HEK293 (cell line): ENCODE results near the gene IL17REL.

Experiments used
- CTCF ChIA-PET: fragments of 350-600 bp; formaldehyde crosslinking; extraction: SDS; loops from one replicate; lab custom pipeline; 2021; ENCODE audit warnings: antibody characterized with exemption; lab: Yijun Ruan, JAX
- POLR2A ChIA-PET: fragments of 300-600 bp; formaldehyde crosslinking; extraction: SDS; loops from one replicate; lab custom pipeline; 2020; ENCODE audit warnings: antibody characterized with exemption, inconsistent platforms; lab: Yijun Ruan, JAX
- H3K27ac ChIP-seq: fragments of 200-500 bp; sonication (Bioruptor generic); 2 replicates; pipeline ENCODE4 v1.5.1; 2014; ENCODE audit warnings: low read depth, low read length, control low read depth, inconsistent platforms; ENCODE audit errors: extremely low read depth
- H3K36me3 ChIP-seq, 2 experiments: fragments of 200-500 bp in 1 of 2; sonication (Bioruptor generic) in 1 of 2; 1 replicate in 1 of 2; 2 replicates in 1 of 2; pipeline ENCODE4 v1.5.1; 2014 to 2017; ENCODE audit warnings: inconsistent platforms in 2 of 2, low read length in 2 of 2; ENCODE audit not compliant: control insufficient read depth in 2 of 2, insufficient read depth in 1 of 2
- H3K4me1 ChIP-seq: fragments of 200-500 bp; sonication (Bioruptor generic); 2 replicates; pipeline ENCODE4 v1.5.1; 2014; ENCODE audit warnings: mild to moderate bottlenecking, low read length, inconsistent platforms; ENCODE audit not compliant: control insufficient read depth, insufficient read depth
- H3K4me3 ChIP-seq: 2 replicates; pipeline ENCODE4 v1.5.1; 2011; ENCODE audit warnings: low read depth, mild to moderate bottlenecking, control low read depth, low read length, moderate library complexity
- H3K9me3 ChIP-seq: fragments of 200-500 bp; sonication (Bioruptor generic); 2 replicates; pipeline ENCODE4 v1.5.1; 2014; ENCODE audit warnings: low read depth, low read length, inconsistent platforms; ENCODE audit not compliant: control insufficient read depth, insufficient read depth
- BCL11A ChIP-seq: fragments of 450-650 bp; formaldehyde crosslinking; IDR thresholded peaks from 2 replicates; pipeline ENCODE4 v1.5.1; 2016; ENCODE audit warnings: low read depth, missing biosample characterization, missing genetic modification characterization
- CTCF ChIP-seq: fragments of 450-650 bp; formaldehyde crosslinking; IDR thresholded peaks from 2 replicates; pipeline ENCODE4 v1.5.1; 2016; ENCODE audit warnings: missing biosample characterization, missing genetic modification characterization
- ELK4 ChIP-seq: IDR thresholded peaks from 2 replicates; pipeline ENCODE4 v1.6.1; 2011; ENCODE audit warnings: mild to moderate bottlenecking, low read depth, low read length, borderline replicate concordance
- FEZF1 ChIP-seq: fragments of 450-650 bp; formaldehyde crosslinking; IDR thresholded peaks from 2 replicates; pipeline ENCODE4 v1.5.1; 2016; ENCODE audit warnings: missing biosample characterization, missing genetic modification characterization
- KLF1 ChIP-seq: fragments of 450-650 bp; formaldehyde crosslinking; IDR thresholded peaks from 2 replicates; pipeline ENCODE4 v1.5.1; 2016; ENCODE audit warnings: missing biosample characterization, missing genetic modification characterization
- KLF17 ChIP-seq: fragments of 450-650 bp; formaldehyde crosslinking; IDR thresholded peaks from 2 replicates; pipeline ENCODE4 v1.5.1; 2016; ENCODE audit warnings: missing biosample characterization, missing genetic modification characterization
- MEIS1 ChIP-seq: sonication (generic); formaldehyde crosslinking; IDR thresholded peaks from 2 replicates; pipeline ENCODE4 v1.8.1; 2022; ENCODE audit warnings: missing genetic modification reagents, mild to moderate bottlenecking, borderline replicate concordance
- OVOL3 ChIP-seq: fragments of 450-650 bp; formaldehyde crosslinking; IDR thresholded peaks from 2 replicates; pipeline ENCODE4 v1.5.1; 2016; ENCODE audit warnings: missing biosample characterization, missing genetic modification characterization
- PRDM4 ChIP-seq: fragments of 450-650 bp; formaldehyde crosslinking; IDR thresholded peaks from 2 replicates; pipeline ENCODE4 v1.5.1; 2017; ENCODE audit warnings: missing biosample characterization, missing genetic modification characterization
- TRIM28 ChIP-seq: IDR thresholded peaks from 2 replicates; pipeline ENCODE4 v1.6.1; 2011; ENCODE audit warnings: low read length, control low read depth, borderline replicate concordance
- WT1 ChIP-seq: fragments of 450-650 bp; formaldehyde crosslinking; IDR thresholded peaks from 2 replicates; pipeline ENCODE4 v1.5.1; 2016; ENCODE audit warnings: missing biosample characterization, missing genetic modification characterization
- ZBTB17 ChIP-seq: fragments of 450-650 bp; formaldehyde crosslinking; IDR thresholded peaks from 2 replicates; pipeline ENCODE4 v1.5.1; 2016; ENCODE audit warnings: missing biosample characterization, missing genetic modification characterization
- ZBTB20 ChIP-seq: fragments of 450-650 bp; formaldehyde crosslinking; IDR thresholded peaks from 2 replicates; pipeline ENCODE4 v1.5.1; 2016; ENCODE audit warnings: missing biosample characterization, missing genetic modification characterization
- ZBTB7A ChIP-seq: fragments of 450-650 bp; formaldehyde crosslinking; IDR thresholded peaks from 2 replicates; pipeline ENCODE4 v1.5.1; 2016; ENCODE audit warnings: low read depth, missing biosample characterization, missing genetic modification characterization
- ZEB2 ChIP-seq: fragments of 450-650 bp; formaldehyde crosslinking; IDR thresholded peaks from 2 replicates; pipeline ENCODE4 v1.5.1; 2016; ENCODE audit warnings: missing biosample characterization, missing genetic modification characterization
- ZFP41 ChIP-seq: fragments of 450-650 bp; formaldehyde crosslinking; IDR thresholded peaks from 2 replicates; pipeline ENCODE4 v1.5.1; 2016; ENCODE audit warnings: missing biosample characterization, missing genetic modification characterization, borderline replicate concordance
- ZNF350 ChIP-seq: fragments of 450-650 bp; formaldehyde crosslinking; IDR thresholded peaks from 2 replicates; pipeline ENCODE4 v1.5.0; 2017; ENCODE audit warnings: missing biosample characterization, mild to moderate bottlenecking, missing genetic modification characterization
- ZNF473 ChIP-seq: fragments of 450-650 bp; formaldehyde crosslinking; IDR thresholded peaks from 2 replicates; pipeline ENCODE4 v1.5.1; 2017; ENCODE audit warnings: missing biosample characterization, missing genetic modification characterization
- ZNF510 ChIP-seq: fragments of 450-650 bp; formaldehyde crosslinking; IDR thresholded peaks from 2 replicates; pipeline ENCODE4 v1.5.1; 2018; ENCODE audit warnings: mild to moderate bottlenecking, missing genetic modification characterization, missing biosample characterization; ENCODE audit not compliant: insufficient replicate concordance
- ZNF580 ChIP-seq: fragments of 450-650 bp; formaldehyde crosslinking; IDR thresholded peaks from 2 replicates; pipeline ENCODE4 v1.5.1; 2016; ENCODE audit warnings: missing biosample characterization, missing genetic modification characterization
- ZNF692 ChIP-seq: fragments of 450-650 bp; formaldehyde crosslinking; IDR thresholded peaks from 2 replicates; pipeline ENCODE4 v1.5.1; 2016; ENCODE audit warnings: missing biosample characterization, missing genetic modification characterization
- TF ChIP-seq, protein P1 (sequence below): fragments of 450-650 bp; formaldehyde crosslinking; conservative IDR thresholded peaks from 2 replicates; pipeline ENCODE4 v1.5.1; 2016; ENCODE audit warnings: low read depth, missing biosample characterization, missing genetic modification characterization

IL17REL gene

GRCh38 chr22:49960159-49961004, 52.2 kb downstream of the IL17REL start, which contains the start of gene PIM3 (continued):
- TF ChIP-seq ELK4 (peak; percentile 93; the same call in 1 of the 2 replicates), ZFP41 (tag by site-specific recombination) (no peak), MEIS1 (CRISPR knock-in tag) (0 out of 2 replicates have a peak, but pooled peaks have one; percentile 27), ZNF692 (no peak), KLF17 (tag by site-specific recombination) (peak; percentile 72; the same call in 1 of the 2 replicates), ZBTB17 (tag by site-specific recombination) (peak; percentile 26; the same call in 1 of the 2 replicates), TRIM28 (0 out of 2 replicates have a peak, but pooled peaks have one; percentile 33), ZEB2 (tag by site-specific recombination) (peak; percentile 42; the same call in 1 of the 2 replicates), BCL11A (tag by site-specific recombination) (no peak), FEZF1 (no peak), ZNF580 (tag by site-specific recombination) (no peak), ZNF510 (tag by site-specific recombination) (no peak)
- TF ChIP-seq, protein P1, sequence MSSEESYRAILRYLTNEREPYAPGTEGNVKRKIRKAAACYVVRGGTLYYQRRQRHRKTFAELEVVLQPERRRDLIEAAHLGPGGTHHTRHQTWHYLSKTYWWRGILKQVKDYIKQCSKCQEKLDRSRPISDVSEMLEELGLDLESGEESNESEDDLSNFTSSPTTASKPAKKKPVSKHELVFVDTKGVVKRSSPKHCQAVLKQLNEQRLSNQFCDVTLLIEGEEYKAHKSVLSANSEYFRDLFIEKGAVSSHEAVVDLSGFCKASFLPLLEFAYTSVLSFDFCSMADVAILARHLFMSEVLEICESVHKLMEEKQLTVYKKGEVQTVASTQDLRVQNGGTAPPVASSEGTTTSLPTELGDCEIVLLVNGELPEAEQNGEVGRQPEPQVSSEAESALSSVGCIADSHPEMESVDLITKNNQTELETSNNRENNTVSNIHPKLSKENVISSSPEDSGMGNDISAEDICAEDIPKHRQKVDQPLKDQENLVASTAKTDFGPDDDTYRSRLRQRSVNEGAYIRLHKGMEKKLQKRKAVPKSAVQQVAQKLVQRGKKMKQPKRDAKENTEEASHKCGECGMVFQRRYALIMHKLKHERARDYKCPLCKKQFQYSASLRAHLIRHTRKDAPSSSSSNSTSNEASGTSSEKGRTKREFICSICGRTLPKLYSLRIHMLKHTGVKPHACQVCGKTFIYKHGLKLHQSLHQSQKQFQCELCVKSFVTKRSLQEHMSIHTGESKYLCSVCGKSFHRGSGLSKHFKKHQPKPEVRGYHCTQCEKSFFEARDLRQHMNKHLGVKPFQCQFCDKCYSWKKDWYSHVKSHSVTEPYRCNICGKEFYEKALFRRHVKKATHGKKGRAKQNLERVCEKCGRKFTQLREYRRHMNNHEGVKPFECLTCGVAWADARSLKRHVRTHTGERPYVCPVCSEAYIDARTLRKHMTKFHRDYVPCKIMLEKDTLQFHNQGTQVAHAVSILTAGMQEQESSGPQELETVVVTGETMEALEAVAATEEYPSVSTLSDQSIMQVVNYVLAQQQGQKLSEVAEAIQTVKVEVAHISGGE: no peak

DNA sequence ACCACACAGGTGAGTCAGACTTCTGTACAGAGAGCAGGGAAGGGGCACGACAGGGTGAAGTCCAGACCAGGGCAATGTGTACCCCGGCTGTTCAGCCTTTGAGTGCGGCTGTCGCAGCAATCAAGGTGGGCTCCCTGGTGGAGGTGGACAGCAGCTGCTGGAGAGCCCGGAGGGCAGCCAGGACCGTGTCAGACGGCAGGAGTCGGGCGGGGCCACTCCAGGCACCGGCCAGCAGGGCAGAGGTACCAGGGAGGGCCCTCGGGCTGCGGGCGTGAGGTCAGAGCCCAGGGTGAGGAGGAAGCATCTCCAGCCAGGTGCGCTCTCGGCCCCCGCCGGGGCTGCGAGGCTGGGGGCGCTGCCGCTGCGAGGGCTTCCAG, 52.8 kb downstream of the IL17REL start:
- Histone ChIP-seq H3K4me1 (peaks cover 12% of the 10 kb centered on the region), H3K4me3 (peak overlapping the region; percentile 83), H3K36me3 (peaks cover 10 to 32% of the 10 kb centered on the region in 2 experiments), H3K27ac (peak overlapping the region; percentile 99; the same call in 1 of the 2 replicates), H3K9me3 (no peaks in the 10 kb centered on the region)
- POLR2A ChIA-PET: interaction anchor here (1.0 to 3.3 kb wide), 8 partner anchors 8 to 71 kb away, joined by 3 to 26 read pairs (median 5); no protein-coding TSS in a partner anchor
- CTCF ChIA-PET: interaction anchor here (0.7 to 1.2 kb wide), 2 partner anchors 29 to 70 kb away, joined by 3 to 4 read pairs; no protein-coding TSS in a partner anchor
- TF ChIP-seq ZBTB7A (tag by site-specific recombination): 0 out of 2 replicates have a peak, but pooled peaks have one; percentile 27
- TF ChIP-seq ZNF473 (tag by site-specific recombination): no peak
- TF ChIP-seq TRIM28: peak; percentile 33; the same call in 1 of the 2 replicates
- TF ChIP-seq KLF1 (tag by site-specific recombination): peak; percentile 23
- TF ChIP-seq CTCF (tag by site-specific recombination): peak; percentile 50; the same call in 1 of the 2 replicates
- 0 out of 2 replicates have a peak, but pooled peaks have one; percentile 14 for TF ChIP-seq PRDM4 (tag by site-specific recombination)
- no peak for TF ChIP-seq ZNF350 (tag by site-specific recombination)
- peak; percentile 65; the same call in 1 of the 2 replicates for TF ChIP-seq ZEB2 (tag by site-specific recombination)
- TF ChIP-seq WT1 (tag by site-specific recombination): peak; percentile 9; the same call in 1 of the 2 replicates
- no peak for TF ChIP-seq ZBTB20 (tag by site-specific recombination)
- TF ChIP-seq OVOL3 (tag by site-specific recombination): peak; percentile 23; the same call in 1 of the 2 replicates
